HuH-7.5 (cell line): ENCODE results near the gene FOXP1.

Source experiments
- DNase-seq: peaks from one replicate; pipeline ENCODE4 v3.0.0; 2011; ENCODE audit warnings: low spot score

Gene FOXP1

DNA sequence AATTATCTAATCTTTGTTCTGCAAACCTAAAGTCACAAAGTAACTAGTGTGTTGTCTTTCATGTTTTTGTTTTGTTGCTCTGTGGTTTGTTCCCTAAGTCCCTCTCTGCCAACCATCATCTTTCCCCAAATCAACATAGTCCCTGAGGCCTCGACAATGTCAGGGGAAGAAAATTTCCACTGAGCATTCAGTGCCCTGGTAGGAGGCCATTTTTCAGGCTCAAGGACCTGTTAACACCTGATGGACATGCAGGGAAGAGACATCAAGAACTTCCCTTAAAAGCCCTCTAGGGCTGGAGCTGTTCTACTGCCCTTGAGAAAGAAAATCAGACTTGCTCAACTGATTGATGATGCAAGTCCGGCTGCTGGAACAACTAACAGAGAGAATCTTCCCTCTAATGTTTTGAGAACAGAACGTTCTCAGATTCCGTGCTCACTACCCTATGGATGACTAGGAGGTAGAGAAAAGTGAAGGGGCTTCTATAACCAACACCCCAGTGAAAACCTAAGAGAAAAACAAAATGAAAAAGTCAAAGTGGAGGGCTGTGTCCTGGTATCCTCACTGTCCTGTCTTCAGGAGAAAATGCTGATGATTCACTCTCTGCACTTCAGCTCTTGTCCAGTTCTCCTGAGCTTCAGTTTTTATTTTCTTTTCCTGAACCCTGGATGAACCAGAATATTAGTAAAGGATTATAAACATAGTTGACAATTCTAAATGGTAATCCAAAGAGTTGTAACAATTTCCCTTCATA lies 373.1 kb downstream of the FOXP1 start:
- DNase-seq = no peak

DNA sequence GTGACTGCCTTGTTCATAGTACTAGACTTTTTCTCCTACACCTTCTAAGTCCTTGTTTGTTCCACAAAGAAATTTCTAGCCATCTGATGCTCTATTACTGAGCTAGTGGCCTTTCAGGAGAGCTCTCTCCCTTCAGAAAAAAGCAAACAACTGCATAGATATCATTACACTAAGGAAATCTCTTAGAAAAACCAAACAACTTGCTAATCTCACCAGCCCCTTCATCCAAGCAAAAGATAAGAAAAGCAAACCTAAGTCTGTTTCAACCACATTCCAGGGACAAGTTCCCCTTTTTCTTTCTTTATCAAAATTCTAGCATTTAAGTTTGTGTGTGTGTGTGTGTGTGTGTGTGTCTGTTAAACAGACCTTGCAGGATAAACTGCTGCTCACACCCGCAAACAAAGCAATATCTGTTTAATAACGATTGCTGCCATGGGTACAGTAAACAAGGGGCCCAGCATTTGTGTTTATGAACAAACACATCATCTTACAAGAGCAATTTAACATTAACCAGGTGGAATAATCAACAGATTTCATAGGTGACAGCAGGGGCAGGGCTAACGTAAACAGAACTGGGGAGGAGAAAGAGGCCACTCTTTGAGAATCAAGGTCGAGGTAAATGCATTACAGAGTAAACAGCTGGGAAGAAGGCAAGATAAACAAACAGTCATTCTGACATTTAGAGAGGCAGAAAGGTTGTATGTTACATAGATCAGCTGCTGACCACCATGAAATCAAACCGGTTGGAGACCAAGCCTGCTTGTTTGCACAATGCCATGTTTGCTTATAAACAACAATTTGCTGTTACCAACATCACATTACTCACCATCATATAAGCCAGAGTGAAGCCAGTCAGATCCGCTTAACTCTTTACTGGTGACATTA lies 375.1 kb downstream of the FOXP1 start:
- DNase-seq = peak; percentile 18

DNA sequence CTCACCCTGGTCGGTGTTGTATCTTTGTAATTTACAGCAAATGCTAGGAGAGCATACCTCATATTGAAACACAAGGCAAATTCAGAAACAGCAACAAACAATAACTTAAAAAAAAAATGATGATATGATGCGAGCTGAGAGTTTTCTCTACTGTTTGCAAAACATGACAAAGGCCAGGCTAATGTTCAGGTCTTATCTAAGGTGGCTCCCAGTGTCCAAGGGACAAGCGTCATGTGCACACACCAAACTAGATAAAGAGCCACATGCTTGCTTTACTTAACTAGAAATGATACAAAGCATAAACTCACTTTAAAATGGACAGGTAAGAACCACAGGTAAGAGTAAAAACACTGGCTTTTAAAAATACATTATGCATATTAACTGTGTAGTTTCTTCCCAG lies 375.9 kb downstream of the FOXP1 start:
- no peak for DNase-seq

DNA sequence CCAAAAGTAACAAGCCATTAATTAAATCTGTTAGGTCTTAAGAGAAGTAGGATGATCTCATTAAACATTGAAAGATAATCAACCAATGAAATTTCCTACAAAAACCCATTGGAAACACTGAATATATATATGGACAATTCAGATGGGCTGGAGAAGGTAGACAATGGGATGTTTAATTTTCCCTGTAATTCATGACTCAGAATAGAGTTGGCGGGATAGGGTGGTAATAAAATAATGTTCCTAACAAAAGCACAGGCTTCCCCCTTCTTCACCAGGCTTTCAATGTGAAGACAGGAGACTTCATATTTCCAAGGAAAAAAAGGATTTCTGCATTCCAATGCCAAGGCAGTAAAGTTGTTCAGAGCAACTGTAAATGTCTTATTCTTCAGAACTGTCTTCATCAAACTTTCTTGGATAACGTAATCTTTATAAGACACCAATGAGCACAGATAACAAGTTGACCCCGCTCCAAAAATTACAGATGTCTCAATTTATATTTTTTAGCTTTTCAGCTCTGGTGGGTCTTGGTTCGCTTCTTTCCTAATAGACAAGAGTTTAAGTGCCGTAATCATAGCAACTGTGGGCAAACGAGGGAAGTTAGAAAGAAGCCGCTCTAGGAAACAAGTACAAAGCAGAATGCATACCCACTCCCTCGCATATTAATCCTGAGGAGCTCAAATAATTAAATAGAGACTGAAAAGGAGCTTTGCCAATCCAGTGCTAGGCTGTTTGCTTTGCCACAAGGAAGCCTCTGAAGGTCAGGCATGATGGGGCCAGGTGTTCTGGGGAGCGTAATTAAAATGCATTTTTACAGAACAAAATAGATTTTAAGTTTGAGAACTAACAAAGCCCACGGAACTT lies 377.0 kb downstream of the FOXP1 start:
- no peak for DNase-seq

DNA sequence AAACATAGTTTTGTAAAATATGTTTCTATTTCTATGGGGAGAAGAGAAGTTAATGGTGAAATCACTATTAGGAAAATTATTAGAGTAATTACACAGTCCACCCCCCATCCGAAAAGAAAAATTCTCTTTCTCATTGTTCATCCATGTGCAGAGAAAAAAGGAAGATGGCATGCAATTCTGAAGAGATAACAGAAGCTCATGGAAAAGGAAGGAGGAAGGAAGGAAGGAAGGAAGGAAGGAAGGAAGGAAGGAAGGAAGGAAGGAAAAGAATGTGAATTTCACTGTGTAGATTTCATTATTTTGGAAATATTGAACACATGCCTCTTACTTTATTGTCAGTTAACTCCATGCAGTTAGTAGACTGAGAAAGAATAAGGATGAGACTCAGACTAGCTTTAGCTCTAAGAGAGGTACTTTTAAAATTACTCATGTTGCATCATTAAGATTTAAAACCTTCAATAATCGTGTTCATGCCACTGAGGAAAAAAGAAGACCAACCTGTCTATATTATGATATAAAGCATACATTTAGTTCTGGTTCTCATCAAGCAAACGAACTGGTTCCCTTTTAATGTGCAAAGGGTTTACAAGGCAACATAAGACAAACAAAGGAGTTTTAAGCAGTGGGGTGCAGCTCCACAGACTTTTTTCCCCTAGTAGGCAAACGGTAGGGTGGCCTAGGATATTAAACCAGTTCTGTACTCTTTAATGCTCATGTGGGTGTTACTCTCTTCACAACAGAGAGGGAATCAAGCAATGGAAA lies 379.6 kb downstream of the FOXP1 start:
- DNase-seq = no peak

DNA sequence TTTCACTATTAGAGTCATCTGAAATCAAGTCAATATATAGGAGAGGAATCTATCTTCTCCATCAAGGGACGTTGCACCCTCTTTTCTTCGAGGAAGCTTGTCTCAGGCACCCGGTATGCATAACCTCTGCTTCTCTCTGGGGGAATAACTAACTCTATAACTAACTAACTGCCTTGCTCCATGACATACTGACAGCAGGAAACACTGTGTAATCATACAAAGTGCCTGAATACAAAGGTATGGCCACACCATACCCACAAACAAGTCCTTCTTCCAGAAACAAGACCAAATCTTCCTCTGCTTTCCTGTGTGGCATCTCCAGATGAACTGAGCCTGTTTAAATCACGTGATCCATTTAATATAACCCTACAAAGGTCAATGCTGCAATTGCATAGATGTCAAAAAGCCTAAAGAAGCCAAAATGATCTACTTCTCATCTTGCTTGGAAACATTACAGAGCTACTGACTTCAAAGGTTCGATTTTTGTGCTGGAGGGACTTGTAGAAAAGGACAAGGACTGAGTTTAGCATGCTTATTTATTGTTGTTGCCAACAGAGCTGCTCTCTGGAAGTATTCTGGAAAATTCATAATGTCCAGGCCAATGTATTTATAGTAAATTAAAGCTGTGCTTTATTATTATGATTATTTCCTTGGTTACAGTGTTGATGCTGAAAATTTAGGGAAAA lies 380.5 kb downstream of the FOXP1 start:
- DNase-seq = no peak

DNA sequence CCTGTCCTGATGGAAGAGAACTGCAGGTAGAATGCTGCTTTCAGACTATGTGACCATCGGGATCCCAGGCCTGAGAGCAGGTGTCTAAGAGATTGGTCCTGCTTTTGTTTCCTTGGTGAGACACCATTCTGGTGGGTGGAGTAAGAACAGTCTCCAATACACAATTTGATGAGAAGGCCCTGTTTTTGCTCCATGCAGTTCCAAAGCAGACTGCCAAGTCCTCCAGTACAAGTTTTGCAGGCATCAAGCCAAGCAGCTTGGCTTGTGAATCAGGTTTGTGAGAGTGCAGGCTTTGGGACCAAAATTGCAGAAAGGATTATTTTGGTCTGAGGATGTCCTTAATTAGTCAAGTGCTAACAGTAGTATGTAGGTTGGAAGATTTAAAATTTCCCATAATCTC lies 381.6 kb downstream of the FOXP1 start:
- DNase-seq = no peak

DNA sequence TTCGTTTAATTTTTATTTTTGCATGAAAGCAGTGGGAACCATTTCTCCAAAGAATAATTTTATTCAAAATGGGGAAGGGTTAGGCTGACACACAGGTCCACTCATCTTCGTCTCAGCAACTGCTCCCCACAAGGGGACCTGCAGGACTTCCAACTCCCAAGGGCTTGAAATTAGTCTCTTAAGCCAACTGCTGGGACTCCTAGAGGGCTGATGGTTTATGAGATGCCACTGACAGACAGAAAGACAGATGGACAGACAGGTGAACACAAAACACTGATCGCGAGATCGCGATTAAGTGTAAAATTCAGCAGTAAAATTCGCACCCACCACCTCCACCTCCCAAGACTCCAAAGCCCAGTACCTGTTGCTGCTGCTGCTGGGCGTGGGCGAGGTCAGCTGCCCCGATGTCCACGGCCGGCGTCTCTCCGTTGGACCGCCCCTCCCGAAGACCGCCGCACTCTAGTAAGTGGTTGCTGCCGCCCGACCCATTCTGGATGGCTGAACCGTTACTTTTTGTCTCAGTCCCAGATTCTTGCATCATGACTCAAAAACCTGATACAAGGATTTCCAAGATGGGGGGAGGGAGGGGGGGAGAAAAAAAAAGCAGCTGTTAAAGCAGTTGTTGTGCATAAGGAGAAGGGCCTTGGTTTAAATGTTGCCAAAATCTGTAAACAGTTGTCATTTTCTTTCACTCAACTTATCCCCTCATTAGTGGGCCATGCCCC lies 385.5 kb downstream of the FOXP1 start:
- no peak for DNase-seq

DNA sequence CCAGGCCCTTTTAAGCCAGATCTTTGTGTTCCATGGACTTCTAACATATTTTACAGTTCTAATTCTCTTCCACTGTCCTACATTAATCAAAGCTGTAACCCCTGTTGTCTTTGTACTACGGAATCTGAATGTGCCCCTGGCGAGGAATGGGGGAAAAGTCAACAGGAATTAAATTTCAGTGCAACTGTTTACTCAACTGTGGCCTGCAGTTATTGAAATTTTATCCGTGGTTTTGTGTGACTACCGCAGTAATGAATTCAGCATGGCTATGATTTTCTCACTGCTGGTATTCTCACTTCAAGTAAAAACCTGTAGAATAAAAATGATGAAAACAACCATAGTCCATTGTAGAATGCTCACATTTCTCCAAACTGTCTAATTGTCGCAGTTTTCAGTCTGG lies 388.0 kb downstream of the FOXP1 start:
- no peak for DNase-seq

DNA sequence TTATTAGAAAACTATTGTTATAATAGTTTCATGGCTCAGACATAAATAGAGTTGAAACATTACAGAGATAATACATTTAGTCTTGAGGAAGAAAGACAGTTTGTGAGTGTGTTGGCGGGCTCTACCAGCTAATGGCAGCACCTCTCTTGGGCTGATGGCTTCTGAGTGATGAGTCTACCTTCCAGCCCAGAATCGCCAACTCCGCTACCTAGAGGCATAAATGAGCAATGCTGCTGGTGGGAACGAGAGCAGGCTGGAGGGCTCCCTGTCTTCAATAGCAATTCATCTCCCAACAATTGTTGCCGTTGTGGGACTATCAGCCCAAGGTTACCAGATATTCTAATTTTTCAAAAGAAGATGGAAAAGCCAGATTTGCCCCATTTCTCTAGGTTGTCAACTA lies 388.7 kb downstream of the FOXP1 start:
- no peak for DNase-seq

DNA sequence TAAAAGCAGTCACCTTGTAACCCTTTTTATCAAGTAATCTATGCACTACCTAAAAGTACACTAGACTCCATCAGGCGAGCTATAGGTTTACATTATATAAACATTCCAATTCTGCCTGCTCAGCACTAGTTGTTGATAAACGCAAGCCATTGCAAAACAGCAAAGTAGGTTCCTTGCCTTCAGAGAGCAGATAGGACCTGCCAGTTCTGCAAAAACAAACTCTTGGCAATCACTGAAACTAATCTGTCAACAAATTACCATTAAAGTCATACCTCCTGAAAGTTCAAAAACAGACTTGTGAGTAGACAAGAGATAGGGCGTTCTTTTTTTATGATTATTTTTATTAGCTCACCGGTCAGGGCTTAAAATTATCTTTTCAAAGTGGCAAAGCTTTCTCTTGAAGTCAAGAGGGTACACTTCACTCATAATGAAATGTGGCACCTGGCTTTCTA lies 392.5 kb downstream of the FOXP1 start:
- no peak for DNase-seq

DNA sequence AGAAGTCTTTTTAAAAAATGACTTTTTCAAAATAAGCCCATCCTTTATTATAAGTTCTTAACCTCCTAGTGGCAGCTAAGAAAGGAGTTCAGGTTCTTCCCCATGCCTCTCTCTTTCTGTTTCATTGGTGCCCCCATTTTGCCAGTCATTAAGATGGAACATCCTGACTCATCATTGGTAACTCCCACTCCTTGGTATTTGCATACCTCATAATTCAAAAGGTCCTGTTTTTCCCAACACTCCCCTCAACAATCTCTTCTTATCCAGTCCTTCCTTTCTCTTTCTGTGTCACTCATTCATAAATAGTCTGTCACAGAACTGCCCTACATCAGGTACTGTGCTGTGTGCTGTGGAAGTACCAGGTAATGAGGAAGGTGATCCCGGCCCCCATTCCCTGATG lies 394.0 kb downstream of the FOXP1 start:
- DNase-seq = no peak

DNA sequence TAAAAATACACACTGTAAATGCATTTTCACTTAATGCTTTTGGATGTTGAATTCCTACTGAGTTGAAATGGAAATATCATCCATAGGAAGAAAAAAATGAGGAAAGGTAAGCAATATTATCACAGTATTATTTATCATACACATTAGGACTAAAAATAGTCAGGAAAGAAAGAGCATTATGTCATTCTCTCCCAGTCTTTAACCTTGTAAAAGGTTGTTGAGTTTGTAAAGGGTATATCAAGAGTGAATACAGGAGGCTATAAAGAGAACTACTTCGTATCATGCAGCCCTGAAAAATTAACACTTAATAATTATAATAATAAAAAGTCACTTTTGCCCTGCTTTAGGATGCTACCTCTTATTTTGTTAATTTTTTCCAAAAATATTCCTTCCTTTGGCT lies 395.8 kb downstream of the FOXP1 start:
- no peak for DNase-seq

DNA sequence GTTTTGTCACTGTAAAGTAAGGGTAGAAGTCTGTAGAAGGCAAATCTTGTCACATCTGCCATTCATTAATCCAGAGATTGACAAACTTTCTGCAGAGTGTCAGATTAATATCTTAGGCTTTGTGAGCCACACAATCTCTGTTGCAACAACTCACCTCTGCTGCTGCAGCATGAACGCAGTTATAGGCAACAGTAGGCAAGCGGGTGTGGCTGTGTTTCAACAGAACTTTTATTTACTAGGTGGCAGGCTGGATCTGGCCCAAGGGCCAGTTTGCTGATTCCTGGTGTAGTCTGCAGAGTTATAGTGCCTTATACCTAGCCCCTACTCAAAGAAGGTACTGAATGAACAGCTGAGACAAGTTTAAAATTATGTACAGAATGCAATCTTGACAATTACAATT lies 396.7 kb downstream of the FOXP1 start:
- no peak for DNase-seq

DNA sequence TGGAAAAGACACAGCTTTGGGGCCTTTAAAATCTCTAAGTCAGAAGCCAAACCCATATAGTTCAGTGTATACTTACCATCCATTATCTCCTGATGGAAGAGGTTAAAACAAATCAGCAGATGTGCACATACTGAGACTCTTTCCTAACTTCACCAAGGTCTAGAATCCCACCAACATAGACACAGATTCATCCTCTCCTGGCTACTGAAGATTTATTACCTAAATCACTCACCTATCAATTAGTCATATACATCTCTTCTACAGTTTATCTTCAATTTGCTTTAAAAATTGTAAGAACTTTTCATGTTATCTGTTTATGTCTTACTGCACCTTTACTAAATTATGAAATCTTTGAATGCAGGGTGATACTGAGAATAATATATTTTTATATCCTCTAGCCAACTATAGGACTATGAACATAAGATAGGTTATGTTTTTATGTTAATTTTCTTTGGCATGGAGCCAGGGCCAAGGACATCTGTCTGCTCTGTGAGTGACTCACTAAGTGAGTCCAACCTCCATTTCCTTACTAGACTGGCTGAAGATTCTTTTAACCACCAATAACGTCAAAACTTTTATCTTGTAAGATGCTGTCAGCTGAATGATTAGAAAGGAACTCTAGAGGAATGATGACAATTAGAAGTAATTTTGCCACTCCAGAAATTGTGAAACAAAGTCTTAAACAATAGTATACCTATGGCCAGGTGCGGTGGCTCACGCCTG lies 397.6 kb downstream of the FOXP1 start:
- no peak for DNase-seq

DNA sequence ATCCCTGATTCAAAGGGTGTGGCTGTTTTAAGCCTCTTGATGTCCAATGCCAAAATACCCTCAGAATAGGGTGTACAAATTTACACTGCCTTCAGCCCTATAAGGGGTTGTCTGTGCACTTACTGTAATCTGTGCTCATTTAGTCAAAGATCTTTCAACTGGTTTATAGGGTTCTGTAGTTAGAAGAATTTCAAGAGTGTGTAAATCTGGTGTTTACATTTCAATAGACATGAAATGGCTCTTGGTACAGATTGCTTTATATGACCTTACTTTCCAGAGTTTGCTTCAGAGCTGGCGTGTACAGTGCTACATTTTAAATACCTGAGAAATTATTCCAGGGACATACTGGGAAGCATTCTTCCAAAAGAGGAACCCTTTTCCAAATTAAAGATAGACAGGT lies 399.3 kb downstream of the FOXP1 start:
- no peak for DNase-seq

DNA sequence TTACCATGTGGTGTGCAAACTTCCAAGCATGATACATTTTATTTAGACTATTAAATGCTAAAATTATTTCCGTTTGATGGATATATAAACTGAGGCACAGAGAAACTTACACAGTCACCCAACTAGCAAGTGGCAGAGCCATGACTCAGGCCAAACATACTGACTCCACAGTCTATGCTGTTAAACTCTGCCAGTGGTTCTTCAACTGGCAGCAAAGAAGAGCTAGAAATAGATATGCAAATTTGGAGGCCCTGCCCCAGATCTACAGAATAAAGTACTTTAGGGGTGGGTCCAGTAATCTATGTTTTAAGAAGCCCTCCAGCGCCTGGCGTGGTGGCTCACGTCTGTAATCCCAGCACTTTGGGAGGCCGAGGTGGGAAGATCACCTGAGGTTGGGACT lies 400.0 kb downstream of the FOXP1 start:
- no peak for DNase-seq

DNA sequence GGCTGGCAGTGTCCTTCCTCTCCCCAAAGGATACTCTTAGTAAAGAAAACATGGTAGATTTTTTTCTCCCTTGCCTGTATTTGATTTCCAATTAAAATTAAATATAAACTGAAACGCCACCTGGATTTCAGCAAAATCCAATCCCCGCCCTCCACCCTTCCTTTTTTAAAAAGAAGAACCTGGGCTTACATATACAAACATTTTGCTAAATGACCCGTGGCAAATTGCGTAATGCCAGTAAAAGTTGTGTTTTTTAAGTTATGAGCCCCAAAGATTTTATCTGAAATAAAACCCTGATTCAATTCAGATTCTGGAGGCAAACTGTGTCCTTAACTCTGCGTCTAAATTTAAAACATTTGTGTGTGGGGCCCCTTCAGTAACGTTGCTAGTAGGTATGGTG lies 403.0 kb downstream of the FOXP1 start:
- DNase-seq = no peak

DNA sequence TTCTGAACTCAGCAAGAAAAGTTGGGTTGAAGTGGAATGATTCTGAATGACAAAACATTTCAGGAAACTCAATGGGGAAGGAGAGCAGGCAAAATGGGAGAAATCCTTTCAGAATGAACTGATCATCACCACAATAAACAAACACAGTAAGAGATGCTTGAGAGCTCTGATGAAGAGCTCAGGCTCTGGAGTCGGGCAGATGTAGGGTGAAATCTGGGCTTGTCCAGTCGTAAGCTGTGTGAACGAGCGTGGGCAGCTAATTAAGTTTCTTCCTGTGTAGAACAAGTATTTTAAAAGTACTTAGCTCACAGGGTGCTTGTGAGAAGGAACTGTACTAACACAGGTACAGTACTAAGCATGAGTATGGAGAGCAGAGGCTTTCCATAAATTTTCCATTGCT lies 406.2 kb downstream of the FOXP1 start:
- DNase-seq = no peak

DNA sequence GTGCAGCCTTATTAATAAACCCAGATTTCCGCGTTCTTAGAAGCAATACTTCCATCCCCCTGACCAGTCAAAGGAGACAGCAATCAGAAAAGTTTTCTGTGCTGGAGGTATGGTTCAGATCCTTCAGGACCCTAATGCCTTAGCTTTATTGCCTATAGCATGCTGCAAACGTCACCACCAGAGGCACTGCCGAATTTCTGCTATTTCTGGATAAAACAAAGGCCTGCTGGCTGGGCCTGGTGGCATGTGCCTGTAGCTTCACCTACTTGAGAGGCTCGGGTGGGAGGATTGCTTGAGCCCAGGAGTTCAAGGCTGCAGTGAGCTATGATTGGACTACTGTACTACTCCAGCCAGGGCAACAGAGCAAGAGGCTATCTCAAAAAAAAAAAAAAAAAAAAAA lies 407.2 kb downstream of the FOXP1 start:
- DNase-seq = no peak
